GM12891 (cell line): ENCODE results near the gene BACH2.

Experiments
- DNase-seq: peaks from one replicate; pipeline ENCODE4 v3.0.0; 2011; ENCODE audit warnings: low spot score; ENCODE audit not compliant: insufficient read length
- FAIRE-seq: peaks from 2 replicates; lab custom pipeline; 2011; peaks lifted over from hg19 to GRCh38; lab: Jason Lieb, UNC
- PAX5 ChIP-seq: IDR thresholded peaks from 2 replicates; pipeline ENCODE4 v1.6.1; 2011; ENCODE audit warnings: low read length, moderate library complexity, mild to moderate bottlenecking; ENCODE audit not compliant: insufficient read depth, severe bottlenecking
- POLR2A ChIP-seq: IDR thresholded peaks from 2 replicates; pipeline ENCODE4 v1.6.1; 2011; ENCODE audit warnings: low read depth, low read length, control low read depth
- POLR2AphosphoS5 ChIP-seq: IDR thresholded peaks from 2 replicates; pipeline ENCODE4 v1.6.1; 2011; ENCODE audit warnings: low read depth, low read length, control low read depth
- POU2F2 ChIP-seq: IDR thresholded peaks from 2 replicates; pipeline ENCODE4 v1.6.1; 2011; ENCODE audit warnings: low read depth, mild to moderate bottlenecking, control low read depth, low read length, moderate library complexity
- SPI1 ChIP-seq: IDR thresholded peaks from 2 replicates; pipeline ENCODE4 v1.6.1; 2011; ENCODE audit warnings: low read depth, low read length, control low read depth
- TAF1 ChIP-seq: IDR thresholded peaks from 2 replicates; pipeline ENCODE4 v1.6.1; 2011; ENCODE audit warnings: low read depth, low read length, control low read depth

The BACH2 gene

DNA sequence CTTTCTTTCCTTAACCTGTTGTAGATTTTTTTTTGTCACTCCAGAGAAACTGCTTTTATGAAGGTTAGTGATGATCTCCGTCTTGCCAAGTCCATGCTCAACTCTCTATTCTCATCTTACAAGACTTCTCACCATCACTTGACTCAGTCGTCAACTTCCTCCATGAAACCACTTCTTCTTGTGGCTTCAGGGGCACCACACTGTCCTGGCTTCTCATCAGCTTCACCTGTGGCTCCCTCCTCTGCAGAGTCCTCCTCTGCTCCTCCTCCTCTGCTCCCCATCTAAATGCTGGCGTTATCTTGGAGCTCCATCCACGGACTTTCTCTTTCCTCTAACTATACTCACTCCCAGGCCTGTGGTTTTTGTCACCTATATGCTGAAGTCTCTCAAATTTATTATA, 187.5 kb downstream of the BACH2 start:
- TF ChIP-seq POU2F2: no peak
- TF ChIP-seq POLR2A: no peak
- TF ChIP-seq SPI1: no peak
- TF ChIP-seq POLR2AphosphoS5: no peak
- TF ChIP-seq PAX5: no peak
- TF ChIP-seq TAF1: no peak
- DNase-seq (no peak), FAIRE-seq (no peak)

DNA sequence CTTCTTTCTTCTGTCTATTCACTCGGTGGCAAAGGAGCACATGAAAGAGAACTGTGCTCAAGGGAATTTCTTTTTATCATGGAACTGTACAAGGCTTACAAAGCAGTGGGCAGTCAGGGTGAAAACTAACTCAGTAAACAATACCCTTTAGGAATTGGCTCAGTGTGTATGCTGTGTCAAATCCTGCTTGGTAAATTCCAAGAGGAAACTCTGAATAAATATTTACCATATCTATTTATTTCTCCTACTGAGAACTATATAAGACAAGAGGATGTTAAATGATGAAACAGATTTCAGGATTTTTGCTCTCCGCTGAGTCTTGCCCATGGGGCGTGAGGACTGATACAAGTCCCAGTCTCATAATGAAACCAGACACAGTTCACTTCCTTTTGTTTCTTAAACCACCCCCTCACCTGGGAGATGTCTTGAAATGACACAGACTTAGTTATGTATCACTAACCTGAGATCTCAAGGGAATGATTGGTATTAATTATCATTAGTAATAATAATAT, 188.8 kb downstream of the BACH2 start:
- DNase-seq (no peak), FAIRE-seq (no peak)
- TF ChIP-seq SPI1 (peak; percentile 80), POLR2A (no peak)

DNA sequence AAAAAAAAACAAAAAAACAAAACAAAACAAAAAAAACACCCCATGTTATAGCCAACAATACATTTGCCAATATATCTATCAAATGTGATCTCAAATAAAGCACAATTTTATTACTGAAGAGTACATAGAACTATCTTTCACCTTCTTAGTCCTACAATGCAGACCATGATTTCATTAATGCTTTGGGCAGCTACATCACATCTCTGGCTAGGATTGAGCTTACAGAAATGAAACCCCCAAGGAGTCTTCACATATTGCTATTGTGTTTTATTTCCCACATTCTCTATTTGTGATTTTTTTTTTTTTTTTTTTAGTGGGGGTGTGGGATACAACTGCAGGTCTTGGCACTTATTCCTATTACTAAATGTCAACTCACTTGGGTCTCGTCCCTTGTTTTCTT, 189.3 kb downstream of the BACH2 start:
- FAIRE-seq: no peak
- no peak for DNase-seq
- TF ChIP-seq POU2F2: no peak
- no peak for TF ChIP-seq TAF1
- no peak for TF ChIP-seq POLR2A
- no peak for TF ChIP-seq SPI1
- no peak for TF ChIP-seq PAX5
- no peak for TF ChIP-seq POLR2AphosphoS5

DNA sequence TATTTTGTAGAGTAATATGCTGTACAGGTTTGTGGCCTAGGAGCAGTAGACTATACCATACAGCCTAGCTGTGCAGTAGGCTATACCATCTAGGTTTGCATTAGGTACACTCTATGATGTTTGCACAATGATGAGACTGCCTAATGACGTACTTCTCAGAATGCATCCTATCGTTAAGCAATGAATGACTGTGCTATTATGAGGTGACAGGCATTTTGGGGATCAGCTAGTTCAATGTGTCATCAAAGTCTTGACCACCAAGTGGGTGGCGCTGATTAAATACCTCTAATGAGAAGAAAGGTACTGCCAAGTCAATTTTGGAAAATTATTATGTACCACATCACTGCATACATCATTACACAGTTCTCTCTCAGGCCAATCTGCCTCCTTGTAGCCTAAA, 190.2 kb downstream of the BACH2 start:
- TF ChIP-seq SPI1 (no peak), TAF1 (no peak), POLR2A (no peak), POLR2AphosphoS5 (no peak), POU2F2 (no peak), PAX5 (no peak)
- FAIRE-seq (no peak), DNase-seq (no peak)

DNA sequence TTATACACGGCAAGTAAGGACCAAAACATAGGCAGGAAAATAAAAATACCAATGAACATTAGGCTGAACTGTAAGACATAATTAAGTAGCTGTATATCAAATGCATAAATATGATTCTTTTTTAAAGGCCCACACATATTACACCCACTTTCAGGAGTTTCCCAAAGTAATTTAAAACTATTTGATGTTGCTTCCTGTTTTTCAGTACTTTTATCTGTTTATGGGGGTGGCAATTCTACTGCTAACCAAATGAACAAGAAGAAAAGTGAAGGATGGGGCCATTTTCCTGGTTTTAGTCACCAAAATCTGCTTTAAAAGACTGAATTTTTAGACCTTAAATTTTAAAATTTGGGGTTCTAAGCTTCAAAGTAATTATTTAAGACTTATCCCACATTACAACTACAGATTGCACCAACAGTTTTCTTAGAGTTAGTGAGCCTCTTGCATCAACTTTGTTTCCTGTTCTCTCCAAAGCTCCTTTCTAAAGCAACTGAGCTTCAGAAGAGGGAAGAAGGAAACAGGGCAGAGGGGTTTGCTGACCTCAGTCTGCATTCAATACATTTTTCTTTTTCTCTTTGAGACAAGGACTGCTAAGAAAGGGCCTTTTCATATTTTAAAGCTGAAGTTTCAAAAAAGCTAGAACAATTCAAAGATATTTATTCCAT, 191.0 kb downstream of the BACH2 start:
- TF ChIP-seq POU2F2 (no peak), PAX5 (no peak), POLR2AphosphoS5 (no peak), POLR2A (no peak), SPI1 (no peak), TAF1 (no peak)
- DNase-seq: no peak
- FAIRE-seq: no peak

DNA sequence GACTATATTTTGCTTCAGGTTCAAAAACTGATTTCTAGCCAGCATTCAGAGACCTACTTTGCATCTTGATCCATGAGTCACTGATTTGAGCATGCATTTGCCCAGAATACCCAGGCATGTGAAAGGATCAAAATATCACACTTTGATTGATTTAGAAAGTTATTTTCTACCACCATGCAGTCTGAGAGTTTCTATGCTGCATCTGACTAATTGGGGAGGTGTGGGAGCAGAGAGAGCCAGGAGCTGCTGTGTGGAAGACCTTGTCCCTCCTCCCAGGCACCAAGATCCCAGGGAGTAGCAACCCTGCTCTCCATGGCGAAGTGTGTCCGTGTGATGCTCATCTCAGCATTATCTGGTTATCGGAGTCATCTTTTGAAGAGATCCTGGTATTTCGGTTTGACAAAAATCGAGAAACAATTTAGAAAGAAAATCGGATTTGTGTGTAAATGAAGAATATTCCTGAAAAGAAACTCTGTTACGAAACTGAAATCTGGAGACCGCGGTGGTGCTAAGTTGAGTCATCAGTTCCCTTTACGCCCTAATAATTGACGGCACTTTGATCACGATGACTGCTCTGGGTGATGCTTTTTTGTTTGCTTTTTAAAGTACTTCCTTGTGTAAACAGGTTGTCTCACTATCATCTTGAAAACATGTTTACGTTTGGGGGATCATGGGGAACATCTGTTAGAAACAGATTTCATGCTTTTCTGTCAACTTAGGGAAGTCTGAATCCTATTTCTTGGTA, 193.4 kb downstream of the BACH2 start:
- no peak for TF ChIP-seq PAX5
- 0 out of 2 replicates have a peak, but pooled peaks have one; percentile 2 for TF ChIP-seq POU2F2
- no peak for TF ChIP-seq TAF1
- peak; percentile 71 for TF ChIP-seq SPI1
- DNase-seq (no peak), FAIRE-seq (peak; percentile 56)

DNA sequence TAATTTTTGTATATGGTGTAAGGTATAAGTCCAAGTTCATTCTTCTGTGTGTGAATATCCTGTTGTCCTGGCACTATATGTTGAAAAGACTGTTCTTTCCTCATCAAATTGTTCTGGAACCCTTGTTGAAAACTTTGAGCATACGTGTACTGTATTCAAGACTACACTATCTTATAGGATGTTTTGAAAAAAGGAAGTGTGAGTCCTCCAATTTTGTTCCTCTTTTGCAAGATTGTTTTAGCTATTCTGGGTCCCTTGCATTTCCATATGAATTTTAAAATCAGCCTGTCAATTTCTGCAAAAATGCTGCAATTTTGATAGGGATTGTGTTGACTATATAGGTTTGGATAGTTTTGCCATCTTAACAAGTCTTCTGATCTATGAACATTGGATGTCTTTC, 195.2 kb downstream of the BACH2 start:
- DNase-seq (no peak), FAIRE-seq (no peak)
- TF ChIP-seq SPI1: no peak
- no peak for TF ChIP-seq POU2F2
- TF ChIP-seq TAF1: no peak
- no peak for TF ChIP-seq POLR2AphosphoS5
- no peak for TF ChIP-seq POLR2A
- TF ChIP-seq PAX5: no peak

DNA sequence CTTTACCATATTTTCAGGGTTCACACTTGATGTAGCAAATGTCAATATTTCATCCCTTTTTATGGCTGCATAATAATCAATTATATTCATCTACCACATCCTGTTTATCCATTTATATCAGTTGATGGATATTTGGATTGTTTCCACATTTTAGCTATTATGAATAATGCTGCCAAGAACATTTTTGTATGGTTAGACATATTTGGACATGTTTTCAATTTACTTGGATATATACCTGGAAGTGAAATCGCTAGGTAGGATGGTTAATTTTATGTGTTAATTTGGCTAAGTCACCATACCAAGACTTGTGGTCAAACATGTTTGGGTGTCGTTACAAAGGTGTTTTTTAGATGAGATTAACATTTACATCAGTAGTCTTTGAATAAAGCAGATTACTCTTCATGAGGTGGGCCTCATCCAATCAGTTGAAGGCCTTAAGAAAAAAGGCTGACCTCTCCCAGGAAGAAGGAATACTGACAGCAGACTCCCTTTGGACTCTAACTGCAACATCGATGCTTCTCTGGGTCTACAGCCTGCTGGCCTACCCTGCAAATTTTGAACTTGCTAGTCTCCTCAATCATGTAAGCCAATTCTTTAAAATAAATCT, 196.5 kb downstream of the BACH2 start:
- DNase-seq: no peak
- no peak for TF ChIP-seq POLR2A
- TF ChIP-seq POLR2AphosphoS5: no peak
- no peak for TF ChIP-seq POU2F2
- TF ChIP-seq SPI1: no peak
- TF ChIP-seq TAF1: no peak
- TF ChIP-seq PAX5: no peak
- no peak for FAIRE-seq

DNA sequence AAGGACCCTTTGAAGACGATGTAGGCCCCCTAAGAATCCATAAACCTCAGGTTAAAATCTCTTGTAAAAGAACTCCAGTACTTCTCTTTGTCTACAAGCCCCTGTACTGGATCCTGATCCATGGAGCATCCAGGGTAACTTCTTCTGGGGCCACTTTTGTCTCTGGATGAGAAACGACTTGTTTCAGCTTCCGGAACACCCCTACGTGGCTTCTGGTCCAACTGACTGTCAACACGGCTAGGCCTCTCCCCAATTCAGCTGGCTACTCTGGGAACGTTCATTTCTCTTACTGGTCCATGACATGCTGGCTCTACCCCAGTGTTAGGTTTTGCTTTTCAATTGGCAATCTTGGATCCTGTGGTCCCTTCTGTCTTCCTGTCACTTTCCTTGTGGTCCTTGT, 198.0 kb downstream of the BACH2 start:
- no peak for FAIRE-seq
- TF ChIP-seq SPI1 (no peak), POU2F2 (no peak), PAX5 (no peak), POLR2AphosphoS5 (no peak), TAF1 (no peak), POLR2A (no peak)
- DNase-seq: no peak
